NCI-H748 (cell line): ENCODE results near the gene ZYX.
A peak's percentile ranks its signal among the peaks of the same experiment; 100 is the strongest.

Source experiments
- DNase-seq: peaks from one replicate; lab custom pipeline; 2025; ENCODE audit not compliant: unreplicated experiment; lab: John Stamatoyannopoulos, UW

The ZYX gene

GRCh38 chr7:143380646-143381426 is at the start of gene ZYX:
ZYX (plus strand) TSS chr7:143381345; CDS start chr7:143381572, 227 bp downstream.
- peak; percentile 77 for DNase-seq

- DNase-seq = no peak
These were observed 46.9 kb upstream of the ZYX start for GRCh38 chr7:143334244-143334643.

GRCh38 chr7:143337216-143337615 is 43.9 kb upstream of the ZYX start:
- no peak for DNase-seq

GRCh38 chr7:143341842-143342241 is 39.3 kb upstream of the ZYX start:
- DNase-seq = no peak

- no peak for DNase-seq
These were observed 37.5 kb upstream of the ZYX start for GRCh38 chr7:143343596-143343995.

GRCh38 chr7:143345428-143345900 is 35.7 kb upstream of the ZYX start:
- DNase-seq = peak; percentile 86

GRCh38 chr7:143346018-143346417 is 35.1 kb upstream of the ZYX start:
- DNase-seq = no peak

- DNase-seq = no peak
These were observed 33.2 kb upstream of the ZYX start for GRCh38 chr7:143347950-143348349.

- DNase-seq = no peak
These were observed 30.1 kb upstream of the ZYX start for GRCh38 chr7:143351060-143351459.

GRCh38 chr7:143351574-143351973 is 29.6 kb upstream of the ZYX start:
- DNase-seq = no peak

GRCh38 chr7:143352531-143353002 is 28.6 kb upstream of the ZYX start:
- DNase-seq = no peak

- DNase-seq = no peak
These were observed 26.8 kb upstream of the ZYX start for GRCh38 chr7:143354376-143354775.

GRCh38 chr7:143354965-143355364 is 26.2 kb upstream of the ZYX start:
- no peak for DNase-seq

- no peak for DNase-seq
These were observed 25.4 kb upstream of the ZYX start for GRCh38 chr7:143355450-143356385.

GRCh38 chr7:143356414-143357050 is 24.6 kb upstream of the ZYX start:
- DNase-seq = no peak

GRCh38 chr7:143358626-143359025 is 22.5 kb upstream of the ZYX start:
- no peak for DNase-seq

GRCh38 chr7:143359771-143360353 is 21.3 kb upstream of the ZYX start:
- no peak for DNase-seq

GRCh38 chr7:143360788-143361551 is 20.2 kb upstream of the ZYX start:
- peak; percentile 71 for DNase-seq

- DNase-seq = peak; percentile 78
These were observed 19.5 kb upstream of the ZYX start for GRCh38 chr7:143361552-143362130.
